GM18868 (cell line): ENCODE results near the gene AMPD1.

Experiments used
- ATAC-seq: cut with Tn5 transposase; IDR thresholded peaks from one replicate; pipeline ENCODE4 v1.9.1; 2021; ENCODE audit warnings: mild to moderate bottlenecking, moderate library complexity; ENCODE audit not compliant: unreplicated experiment

The AMPD1 gene

DNA sequence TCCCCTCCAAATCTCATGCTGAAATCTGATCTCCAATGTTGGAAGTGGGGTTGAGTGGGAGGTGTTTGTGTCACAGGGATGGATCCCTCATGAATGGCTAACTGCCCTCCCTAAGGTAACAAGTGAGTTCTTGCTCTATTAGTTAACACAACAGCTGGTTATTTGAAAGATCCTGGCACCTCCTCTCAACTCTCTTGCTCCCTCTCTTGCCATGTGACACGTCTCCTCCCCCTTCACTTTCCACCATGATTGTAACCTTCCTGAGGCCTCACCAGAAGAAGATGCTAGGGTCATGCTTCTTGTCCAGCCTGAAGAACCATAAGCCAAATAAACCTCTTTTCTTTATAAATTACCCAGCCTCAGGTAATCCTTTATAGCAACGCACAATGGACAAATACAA is 54.0 kb downstream of the AMPD1 start:
- no peak for ATAC-seq

- ATAC-seq: no peak
These were observed 56.4 kb downstream of the AMPD1 start for GRCh38 chr1:114638910-114639309.

GRCh38 chr1:114632427-114632826 is 62.9 kb downstream of the AMPD1 start:
- no peak for ATAC-seq

DNA sequence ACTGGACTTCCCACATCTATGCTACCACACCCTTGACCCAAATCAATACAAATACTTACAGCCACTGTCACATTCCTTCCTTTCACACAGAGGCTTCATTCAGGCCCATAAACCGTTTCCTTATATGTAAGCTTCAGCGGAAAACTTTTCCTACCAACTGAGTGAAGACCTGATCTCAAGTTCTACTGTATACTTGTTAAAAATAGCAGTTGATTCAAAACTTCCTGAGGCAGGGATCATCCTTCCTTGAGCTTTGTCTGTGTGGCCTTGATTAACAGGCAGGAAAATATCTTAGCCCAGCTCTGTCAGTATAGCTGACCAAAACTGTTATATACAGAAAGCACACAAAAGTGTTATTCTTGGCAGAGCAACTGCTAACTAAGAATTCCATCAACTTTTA is 68.2 kb downstream of the AMPD1 start:
- ATAC-seq: no peak

GRCh38 chr1:114623364-114623763 is 72.0 kb downstream of the AMPD1 start:
- no peak for ATAC-seq
